Mononuclear cell (primary cell): ENCODE results near the gene FPR2. TPM values are rescaled to one million over a fixed set of nuclear protein-coding genes. Genes with fewer than 3 reads are reported as not detected.
A peak's percentile ranks its signal among the peaks of the same experiment; 100 is the strongest.
"Not testable (repeated sequence)": the region's sequence is repeated elsewhere in the genome, so short reads cannot be mapped to it uniquely, and the experiment has no call there.

Source experiments
- H3K27me3 ChIP-seq: 2 replicates; pipeline ENCODE4 v1.6.0; 2011; ENCODE audit warnings: low read length, control low read depth; ENCODE audit not compliant: insufficient read depth
- H3K4me1 ChIP-seq: 2 replicates; pipeline ENCODE4 v1.5.1; 2011; ENCODE audit warnings: mild to moderate bottlenecking, low read length, control low read depth; ENCODE audit not compliant: insufficient read depth
- H3K4me3 ChIP-seq: 2 replicates; pipeline ENCODE4 v1.5.1; 2011; ENCODE audit warnings: mild to moderate bottlenecking, low read length, moderate library complexity
- H3K9me3 ChIP-seq: 2 replicates; pipeline ENCODE4 v1.5.1; 2011; ENCODE audit warnings: low read depth, mild to moderate bottlenecking, control low read depth, low read length
- total RNA-seq: library from RNA; depleted of rRNA; stranded (reverse); fragments of >200 nt; gene quantifications from one replicate; pipeline ENCODE4 v1.2.3, GENCODE V29; 2012

The FPR2 gene
- total RNA-seq, 1 donor, result 7.5 TPM

DNA sequence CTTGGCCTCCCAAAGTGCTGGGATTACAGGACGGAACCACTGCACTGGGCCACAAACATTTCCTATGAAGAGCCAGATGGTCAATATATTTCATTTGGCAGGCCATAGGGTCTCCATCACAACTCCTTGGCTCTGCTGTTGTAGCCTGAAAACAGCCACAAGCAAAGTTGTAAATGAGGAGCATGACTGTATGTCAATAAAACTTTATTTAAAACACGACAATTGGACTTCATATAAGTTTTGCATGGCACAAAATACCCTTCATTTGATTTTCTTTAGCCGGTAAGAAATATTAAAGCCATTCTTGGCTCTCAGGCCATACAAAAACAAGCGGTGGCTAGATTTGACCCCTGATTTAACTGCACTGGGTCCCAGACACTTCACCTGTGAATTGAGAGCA, 6.2 kb upstream of the FPR2 start:
- H3K4me1 ChIP-seq, result peaks cover 55% of the 10 kb centered on the region
- no peaks in the 10 kb centered on the region for H3K9me3 ChIP-seq
- no peaks in the 10 kb centered on the region for H3K27me3 ChIP-seq
- H3K4me3 ChIP-seq, result no peak overlapping the region

DNA sequence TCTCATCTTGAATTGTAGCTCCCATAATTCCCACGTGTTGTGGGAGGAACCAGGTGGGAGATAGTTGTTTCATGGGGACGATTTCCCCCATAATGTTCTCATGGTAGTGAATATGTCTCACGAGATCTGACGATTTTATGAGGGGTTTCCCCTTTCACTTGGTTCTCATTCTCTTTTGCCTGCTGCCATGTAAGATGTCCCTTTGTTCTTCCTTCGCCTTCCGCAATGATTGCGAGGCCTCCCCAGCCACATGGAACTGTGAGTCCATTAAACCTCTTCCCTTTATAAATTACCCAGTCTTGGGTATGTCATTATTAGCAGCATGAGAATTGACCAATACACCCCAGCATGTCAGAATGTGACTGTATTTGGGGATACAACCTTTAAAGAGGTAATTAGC, 5.4 kb upstream of the FPR2 start:
- Histone ChIP-seq H3K4me3 (no peak overlapping the region), H3K9me3 (no peaks in the 10 kb centered on the region), H3K4me1 (peaks cover 57% of the 10 kb centered on the region), H3K27me3 (no peaks in the 10 kb centered on the region)

DNA sequence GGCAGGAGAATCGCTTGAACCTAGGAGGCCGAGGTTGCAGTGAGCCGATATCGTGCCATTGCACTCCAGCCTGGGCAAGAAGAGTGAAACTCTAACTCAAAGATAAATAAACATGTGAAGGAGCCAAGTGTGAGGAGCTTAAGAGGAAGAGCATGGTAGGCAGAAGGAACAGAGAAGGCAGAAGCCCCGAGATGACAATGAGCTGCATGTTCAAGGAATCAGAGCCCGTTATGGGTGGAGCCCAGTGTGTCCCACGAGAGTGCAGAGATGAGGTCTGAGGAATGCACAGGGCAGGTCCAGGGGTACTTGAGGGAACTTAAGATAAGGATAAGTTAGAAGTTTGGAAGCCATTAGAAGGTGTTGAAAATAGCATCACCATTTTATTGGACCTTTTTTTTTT, 716 bp downstream of the FPR2 start:
- peak overlapping the region; percentile 46 for H3K4me3 ChIP-seq

DNA sequence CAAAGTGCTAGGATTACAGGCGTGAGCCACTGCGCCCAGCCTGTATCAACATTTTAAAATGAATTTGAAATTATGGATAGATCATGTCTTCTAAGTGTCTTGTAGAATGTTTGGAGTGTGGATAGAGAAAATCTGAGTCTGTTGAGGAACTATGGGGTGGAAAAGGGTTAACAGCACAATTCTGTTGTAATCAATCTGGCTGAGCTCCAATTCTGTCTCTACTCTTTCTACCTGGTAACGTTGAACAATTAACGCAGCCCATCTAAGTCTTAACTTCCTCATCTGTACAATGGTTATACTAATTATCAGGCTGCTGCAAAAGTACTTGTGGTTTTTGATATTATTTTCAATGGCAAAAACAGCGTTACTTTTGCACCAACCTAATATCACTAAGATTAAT, 4.1 kb downstream of the FPR2 start:
- no peaks in the 10 kb centered on the region for H3K27me3 ChIP-seq
- no peaks in the 10 kb centered on the region for H3K9me3 ChIP-seq
- no peak overlapping the region for H3K4me3 ChIP-seq
- peaks cover 97% of the 10 kb centered on the region for H3K4me1 ChIP-seq

More for the DNA sequence above, 716 bp downstream of the FPR2 start:
- no peaks in the 10 kb centered on the region for H3K9me3 ChIP-seq
- peaks cover 71% of the 10 kb centered on the region for H3K4me1 ChIP-seq
- no peaks in the 10 kb centered on the region for H3K27me3 ChIP-seq

DNA sequence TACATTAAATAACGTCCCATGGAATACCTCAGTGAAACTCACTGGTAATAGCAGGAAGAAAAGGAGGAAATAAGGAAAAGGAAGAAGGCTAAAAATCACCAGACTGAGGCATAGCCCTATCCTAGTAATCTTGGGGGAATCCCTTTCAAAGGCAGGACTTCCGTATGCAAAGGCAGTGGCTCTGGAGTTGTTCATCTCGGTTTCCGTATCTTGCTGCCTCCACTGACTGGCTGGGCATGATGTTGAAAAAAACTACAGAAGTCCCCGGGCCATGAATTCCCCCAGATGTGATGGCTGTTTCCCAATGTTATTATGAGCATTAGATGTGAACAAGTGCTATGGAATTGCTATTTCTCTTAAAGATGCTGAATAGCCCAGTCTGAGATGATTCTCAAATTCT, 5.5 kb downstream of the FPR2 start:
- Histone ChIP-seq H3K27me3 (no peaks in the 10 kb centered on the region), H3K4me3 (no peak overlapping the region), H3K9me3 (no peaks in the 10 kb centered on the region), H3K4me1 (peaks cover 92% of the 10 kb centered on the region)

DNA sequence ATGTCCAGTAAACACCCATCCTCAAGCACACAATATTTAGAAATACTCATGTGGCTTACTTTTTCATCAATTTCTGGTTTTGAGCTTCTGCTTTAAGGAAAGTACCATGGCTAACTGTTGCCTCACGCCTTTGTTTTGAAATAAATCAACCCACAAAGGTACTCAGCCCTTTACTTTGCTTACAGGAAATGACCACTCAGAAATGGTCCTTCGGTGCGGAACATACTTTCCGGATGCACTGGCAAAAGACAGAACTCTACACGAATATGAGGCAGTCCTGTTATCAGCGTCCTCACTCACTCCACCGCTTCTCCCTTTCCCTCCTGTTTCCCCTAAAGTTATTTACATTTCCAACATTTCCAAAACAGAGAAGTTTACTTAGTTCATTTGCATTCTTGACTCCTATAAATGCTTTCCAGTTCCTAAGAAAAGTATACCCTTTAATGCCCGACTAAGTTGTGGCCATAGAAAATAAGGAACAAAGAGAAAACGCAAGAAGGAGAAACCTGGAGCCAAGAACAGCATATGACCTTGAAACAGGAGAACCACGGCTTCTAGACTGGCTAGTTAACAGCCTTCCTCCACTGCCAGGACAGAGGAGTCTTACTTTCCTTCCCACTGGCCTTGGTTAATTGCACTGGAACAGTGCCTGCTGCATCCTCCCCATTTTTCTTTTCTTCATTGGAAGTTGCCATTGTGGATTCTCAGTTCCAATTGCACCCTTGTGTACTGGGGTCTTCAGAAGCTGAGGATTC, 10.6 kb downstream of the FPR2 start:
- Histone ChIP-seq H3K4me1 (peaks cover 58% of the 10 kb centered on the region), H3K27me3 (peaks cover 4% of the 10 kb centered on the region), H3K9me3 (no peaks in the 10 kb centered on the region), H3K4me3 (no peak overlapping the region)

DNA sequence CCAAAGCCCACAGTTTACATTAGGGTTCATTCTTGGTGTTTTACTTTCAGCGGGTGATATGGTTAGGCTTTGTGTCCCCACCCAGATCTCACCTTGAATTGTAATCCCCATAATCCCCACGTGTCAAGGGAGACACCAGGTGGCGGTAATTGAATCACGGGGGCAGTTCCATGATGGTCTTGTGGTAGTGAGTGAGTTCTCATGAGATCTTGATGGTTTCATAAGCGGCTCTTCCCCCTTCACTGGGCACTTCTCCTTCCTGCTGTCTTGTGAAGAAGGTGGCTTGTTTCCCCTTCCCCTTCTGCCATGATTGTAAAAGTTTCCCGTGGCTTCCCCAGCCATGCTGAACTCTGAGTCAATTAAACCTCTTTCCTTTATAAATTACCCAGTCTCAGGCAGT, 12.0 kb downstream of the FPR2 start:
- H3K9me3 ChIP-seq, result no peaks in the 10 kb centered on the region
- H3K4me1 ChIP-seq, result peaks cover 52% of the 10 kb centered on the region
- peaks cover 4% of the 10 kb centered on the region for H3K27me3 ChIP-seq
- H3K4me3 ChIP-seq, result no peak overlapping the region

DNA sequence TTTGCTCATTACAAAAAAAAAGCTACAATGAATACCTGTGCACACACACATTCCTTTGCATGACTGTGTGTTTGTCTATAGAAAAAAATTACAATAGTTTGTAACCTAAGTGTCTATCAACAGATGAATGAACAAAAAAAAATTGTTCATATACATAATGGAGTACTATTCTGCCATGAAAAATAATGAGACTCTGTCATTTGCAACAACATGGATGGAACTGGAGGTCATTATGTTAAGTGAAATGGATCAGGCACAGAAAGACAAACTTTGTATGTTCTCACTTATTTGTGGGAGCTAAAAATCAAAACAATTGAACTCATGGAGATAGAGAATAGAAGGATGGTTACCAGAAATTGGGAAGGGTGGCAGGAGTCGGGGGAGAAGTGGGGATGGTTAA, 15.6 kb downstream of the FPR2 start:
- H3K9me3 ChIP-seq, H3K4me3 ChIP-seq, H3K27me3 ChIP-seq: not testable (repeated sequence)
- peaks cover 54% of the 10 kb centered on the region for H3K4me1 ChIP-seq

DNA sequence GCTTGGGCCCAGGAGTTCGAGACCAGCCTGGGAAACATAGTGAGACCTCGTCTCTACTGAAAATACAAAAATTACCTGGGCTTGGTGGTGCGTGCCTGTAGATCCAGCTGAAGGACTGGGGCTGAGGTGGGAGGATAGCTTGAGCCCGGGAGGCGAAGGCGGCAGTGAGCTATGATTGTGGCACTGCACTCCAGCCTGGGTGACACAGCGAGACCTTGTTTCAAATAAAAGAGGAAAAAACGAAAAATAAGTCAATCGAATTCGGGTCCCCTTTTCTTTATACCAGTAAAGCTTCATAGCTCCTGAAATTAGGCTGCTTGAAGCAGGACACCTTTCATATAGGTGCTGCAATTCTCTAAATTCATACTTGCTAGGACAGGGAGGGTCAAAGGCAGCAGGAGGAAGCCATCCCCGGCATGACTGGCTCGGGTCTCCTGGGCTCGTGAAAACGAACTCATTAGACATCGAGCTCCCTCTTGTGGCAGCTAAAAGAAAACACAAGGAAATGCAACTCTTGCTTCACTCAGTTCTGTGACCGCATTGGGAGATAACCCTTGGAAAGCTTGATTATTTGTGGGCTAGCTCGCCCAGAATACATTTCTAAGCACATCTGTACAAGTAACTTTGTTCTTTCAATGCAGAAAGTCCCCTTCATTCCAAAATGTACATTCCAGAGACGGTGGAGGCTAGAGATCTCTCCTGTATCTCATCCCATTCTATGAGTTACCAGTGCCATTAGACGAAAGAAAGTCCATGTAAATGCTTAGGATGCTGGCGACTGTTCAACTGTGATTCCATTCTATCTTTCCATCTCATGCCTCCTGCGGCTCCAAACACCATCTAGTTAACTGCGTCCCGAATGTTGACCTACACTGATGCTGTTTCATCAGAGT, 16.8 kb downstream of the FPR2 start:
- Histone ChIP-seq H3K4me3 (no peak overlapping the region), H3K9me3 (no peaks in the 10 kb centered on the region), H3K4me1 (peaks cover 53% of the 10 kb centered on the region), H3K27me3 (peaks cover 4% of the 10 kb centered on the region)

DNA sequence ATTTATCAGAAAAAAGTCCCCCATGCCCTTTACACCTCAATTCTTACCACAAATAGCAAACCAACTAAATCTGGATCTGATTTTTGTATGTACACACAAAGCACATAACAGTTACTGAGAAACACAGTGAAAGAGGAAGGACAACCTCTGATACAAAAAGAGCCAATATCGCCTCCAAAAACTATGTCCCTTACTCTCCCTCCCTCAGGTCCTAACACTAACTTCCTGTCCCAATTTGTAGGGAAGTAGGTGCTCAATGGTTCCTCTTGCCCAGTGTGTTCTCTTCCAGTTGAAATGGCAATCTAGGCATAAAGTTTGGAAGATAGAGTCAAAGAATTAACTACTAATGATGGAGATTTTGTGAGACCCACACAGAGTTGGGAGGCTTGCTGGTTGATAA, 18.2 kb downstream of the FPR2 start:
- peaks cover 4% of the 10 kb centered on the region for H3K27me3 ChIP-seq

DNA sequence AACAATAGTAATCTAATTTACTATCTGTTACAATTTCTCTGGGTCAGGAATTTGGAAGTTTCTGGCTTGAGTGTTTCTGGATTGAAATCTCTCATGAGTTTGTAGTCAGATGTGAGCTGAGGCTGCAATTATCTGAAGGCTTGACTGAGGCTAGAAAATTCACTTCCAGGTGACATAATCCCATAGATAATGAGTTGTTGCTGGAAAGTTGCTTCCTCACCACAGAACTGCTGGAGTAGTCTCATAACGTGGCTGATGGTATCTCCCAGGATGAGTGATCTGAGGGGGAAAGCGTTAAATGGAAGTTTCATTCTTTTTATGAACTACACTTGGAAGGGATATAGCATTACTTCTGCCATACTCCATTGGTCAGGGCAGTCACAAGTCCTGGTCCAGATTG, 18.7 kb downstream of the FPR2 start:
- H3K4me1 ChIP-seq, result peaks cover 65% of the 10 kb centered on the region
- no peaks in the 10 kb centered on the region for H3K9me3 ChIP-seq
- H3K27me3 ChIP-seq, result peaks cover 4% of the 10 kb centered on the region
- H3K4me3 ChIP-seq, result no peak overlapping the region

More for the DNA sequence above, 18.2 kb downstream of the FPR2 start:
- Histone ChIP-seq H3K4me1 (peaks cover 60% of the 10 kb centered on the region), H3K9me3 (no peaks in the 10 kb centered on the region), H3K4me3 (no peak overlapping the region)

DNA sequence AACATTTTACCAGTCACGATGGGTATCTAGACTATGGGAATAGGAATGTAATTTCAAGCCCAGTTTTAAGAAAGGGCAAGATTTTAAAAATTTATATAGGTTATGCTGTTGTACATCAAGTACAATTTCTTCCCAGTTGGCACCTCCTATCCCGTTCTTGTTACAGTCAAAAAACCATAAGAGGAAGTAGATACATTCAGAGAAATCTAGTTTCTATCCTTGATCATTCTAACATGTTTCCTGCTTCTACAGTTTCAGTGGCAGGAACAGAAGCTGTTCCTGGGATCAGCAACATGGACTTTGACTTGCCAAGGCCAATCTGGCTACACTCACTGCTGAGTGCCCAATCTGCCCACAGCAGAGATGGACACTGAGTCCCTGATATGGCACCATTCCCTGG, 19.3 kb downstream of the FPR2 start:
- Histone ChIP-seq H3K4me3 (no peak overlapping the region), H3K4me1 (peaks cover 69% of the 10 kb centered on the region), H3K9me3 (no peaks in the 10 kb centered on the region), H3K27me3 (peaks cover 4% of the 10 kb centered on the region)

DNA sequence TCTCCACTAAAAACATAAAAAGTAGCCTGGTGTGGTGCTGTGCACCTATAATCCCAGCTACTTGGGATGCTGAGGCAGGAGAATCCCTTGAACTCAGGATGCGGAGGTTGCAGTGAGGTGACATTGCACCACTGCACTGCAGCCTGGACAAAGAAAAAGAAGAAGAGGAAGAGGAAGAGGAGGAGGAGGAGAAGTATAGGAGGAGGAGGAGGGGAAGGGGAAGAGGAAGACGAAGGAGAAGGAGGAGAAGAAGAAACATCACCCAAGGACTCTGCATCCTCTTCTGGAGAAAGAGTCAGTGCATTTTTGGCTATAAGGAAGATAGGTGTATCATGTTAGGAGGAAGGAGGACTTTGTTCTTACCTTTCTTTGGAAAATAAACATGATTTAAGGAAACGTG, 21.0 kb downstream of the FPR2 start:
- H3K4me1 ChIP-seq, result peaks cover 82% of the 10 kb centered on the region
- H3K4me3 ChIP-seq, result no peak overlapping the region
- no peaks in the 10 kb centered on the region for H3K9me3 ChIP-seq
- no peaks in the 10 kb centered on the region for H3K27me3 ChIP-seq

DNA sequence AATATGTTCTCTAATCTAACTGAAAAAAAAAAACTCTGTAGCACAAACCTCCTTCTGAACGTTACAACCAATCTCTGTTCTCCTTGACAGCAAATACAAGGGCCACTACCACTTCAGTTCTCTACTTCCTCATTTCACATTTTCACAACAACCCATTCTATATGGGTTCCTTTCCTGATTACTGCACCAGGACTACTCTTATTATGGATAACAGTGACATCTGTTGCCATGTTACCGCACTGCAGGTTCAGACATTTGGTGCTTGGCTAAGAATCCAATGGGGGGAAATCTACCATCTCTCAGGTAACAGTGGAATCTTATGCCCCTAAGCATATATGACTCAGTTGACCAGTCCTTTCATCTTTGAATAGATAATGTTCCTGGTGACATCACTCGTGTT, 22.4 kb downstream of the FPR2 start:
- Histone ChIP-seq H3K4me3 (no peak overlapping the region), H3K4me1 (peaks cover 84% of the 10 kb centered on the region), H3K9me3 (no peaks in the 10 kb centered on the region), H3K27me3 (no peaks in the 10 kb centered on the region)

DNA sequence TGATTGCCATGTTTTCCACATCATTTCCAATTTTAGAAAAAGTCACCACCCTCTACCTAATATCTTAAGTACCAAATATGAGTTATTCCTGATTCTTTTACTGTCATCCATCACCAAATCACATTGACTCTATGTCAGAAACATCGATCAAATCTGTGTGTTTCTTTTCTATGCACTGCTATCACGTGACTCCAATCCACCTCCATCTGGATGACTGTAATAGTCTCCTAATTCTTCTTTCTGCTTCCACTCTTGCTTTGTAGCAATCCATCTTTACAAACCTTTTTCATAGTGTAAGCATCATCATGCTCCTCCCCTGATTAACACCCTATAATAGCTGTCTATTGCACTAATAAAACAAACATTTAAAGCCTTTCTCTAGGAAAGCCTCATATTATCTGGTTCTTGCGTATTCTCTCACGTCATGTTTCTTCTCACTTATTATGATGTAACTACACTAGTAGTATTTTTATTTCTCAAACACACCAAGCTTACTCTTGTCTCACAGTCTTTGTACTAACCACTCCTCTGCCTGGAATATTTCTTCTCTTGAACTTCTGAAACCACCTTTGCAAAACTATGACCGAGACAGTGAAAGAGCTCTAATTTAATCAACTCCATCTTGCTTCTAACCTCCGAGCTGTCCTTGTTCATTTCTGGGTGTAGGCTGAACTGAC, 23.3 kb downstream of the FPR2 start:
- Histone ChIP-seq H3K4me3 (no peak overlapping the region), H3K9me3 (no peaks in the 10 kb centered on the region), H3K27me3 (no peaks in the 10 kb centered on the region), H3K4me1 (peaks cover 83% of the 10 kb centered on the region)
